ENCODE measurements around the gene CHD5.

GRCh38 chr1:6144647-6145395 is 35.3 kb downstream of the CHD5 start:
- no peak for TF ChIP-seq POLR2A (IDR thresholded peaks at IDR 0.05; ENCODE audit: low read depth, low read length)
- TF ChIP-seq SPI1 (IDR thresholded peaks at IDR 0.05; ENCODE audit: low read depth, low read length), result no peak
- no peak for TF ChIP-seq POLR2AphosphoS5 (IDR thresholded peaks at IDR 0.05; ENCODE audit: low read depth, low read length)
- TF ChIP-seq TAF1 (IDR thresholded peaks at IDR 0.05; ENCODE audit: low read depth, low read length), result no peak

Measured in GM12891 (cell line).